ENCODE measurements around the gene ABCD3. TPM values are rescaled to one million over a fixed set of nuclear protein-coding genes. Genes with fewer than 3 reads are reported as not detected.

Gene ABCD3
- total RNA-seq, 4 donors from 2014 or later, result 37.9 to 90.2 (median 51.9) TPM

DNA sequence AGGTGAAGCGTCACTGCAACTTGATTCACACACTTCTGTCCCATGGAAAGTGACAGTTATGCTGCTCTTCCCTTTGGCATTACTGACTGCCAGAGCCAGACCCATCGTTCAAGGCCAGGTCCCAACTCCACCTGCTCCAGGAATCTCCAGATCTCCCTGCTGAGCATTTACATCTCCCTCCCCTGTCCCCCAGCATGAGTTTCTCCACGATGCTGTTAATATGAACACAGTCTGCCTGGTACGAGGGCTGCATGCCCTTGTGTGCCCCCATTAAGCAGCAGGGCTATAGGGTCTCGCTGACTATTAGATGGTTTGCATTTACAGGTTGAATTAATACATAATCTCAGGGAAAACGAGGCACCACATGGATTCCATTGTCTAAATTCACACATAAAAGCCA lies 119.1 kb downstream of the ABCD3 start:
- WGBS, 2 donors, result 52 to 63% methylated on average over 6 of the region's 6 CpGs
- H3K27ac ChIP-seq, result peak overlapping the region in 2 of 4 donors; percentile 61 to 94
- H3K4me3 ChIP-seq, result peak overlapping the region in 2 of 4 donors; percentile 32 to 83

DNA sequence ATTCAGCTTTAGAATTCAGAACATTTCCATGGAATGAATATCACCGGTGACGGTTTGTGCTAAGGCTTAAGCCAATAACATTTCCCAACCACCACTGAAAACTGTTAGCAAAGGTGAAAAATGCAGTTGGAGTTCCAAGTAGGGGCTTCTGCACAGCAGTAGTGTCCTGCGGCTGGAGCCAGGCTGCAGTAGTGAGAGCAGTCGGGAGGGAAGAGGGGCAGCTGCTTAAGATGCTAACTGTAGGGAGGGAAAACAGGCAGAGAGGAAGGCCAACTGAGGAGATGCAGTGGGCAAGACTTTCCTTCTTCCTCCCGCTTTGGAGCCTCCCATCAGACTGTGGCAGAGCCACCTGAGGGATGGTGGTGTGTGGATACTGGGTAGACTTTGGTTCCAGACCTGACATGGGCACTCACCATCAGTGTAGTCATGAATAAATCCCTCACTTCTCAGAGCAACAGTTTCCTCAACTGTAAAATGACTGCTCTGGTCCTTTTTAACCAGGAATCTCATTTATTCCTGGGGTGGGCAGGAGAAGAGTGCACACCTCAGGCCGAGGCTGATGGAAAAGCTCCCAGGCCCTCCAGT lies 120.1 kb downstream of the ABCD3 start:
- 35 to 37% methylated on average over 6 of the region's 6 CpGs for WGBS, 2 donors
- Histone ChIP-seq H3K27ac (peak overlapping the region in 2 of 4 donors; percentile 94 to 95), H3K4me1 (peaks cover 0 to 39% (median 11%) of the 10 kb centered on the region in 4 donors)

More for the DNA sequence above, 119.1 kb downstream of the ABCD3 start:
- TF ChIP-seq, protein P1, sequence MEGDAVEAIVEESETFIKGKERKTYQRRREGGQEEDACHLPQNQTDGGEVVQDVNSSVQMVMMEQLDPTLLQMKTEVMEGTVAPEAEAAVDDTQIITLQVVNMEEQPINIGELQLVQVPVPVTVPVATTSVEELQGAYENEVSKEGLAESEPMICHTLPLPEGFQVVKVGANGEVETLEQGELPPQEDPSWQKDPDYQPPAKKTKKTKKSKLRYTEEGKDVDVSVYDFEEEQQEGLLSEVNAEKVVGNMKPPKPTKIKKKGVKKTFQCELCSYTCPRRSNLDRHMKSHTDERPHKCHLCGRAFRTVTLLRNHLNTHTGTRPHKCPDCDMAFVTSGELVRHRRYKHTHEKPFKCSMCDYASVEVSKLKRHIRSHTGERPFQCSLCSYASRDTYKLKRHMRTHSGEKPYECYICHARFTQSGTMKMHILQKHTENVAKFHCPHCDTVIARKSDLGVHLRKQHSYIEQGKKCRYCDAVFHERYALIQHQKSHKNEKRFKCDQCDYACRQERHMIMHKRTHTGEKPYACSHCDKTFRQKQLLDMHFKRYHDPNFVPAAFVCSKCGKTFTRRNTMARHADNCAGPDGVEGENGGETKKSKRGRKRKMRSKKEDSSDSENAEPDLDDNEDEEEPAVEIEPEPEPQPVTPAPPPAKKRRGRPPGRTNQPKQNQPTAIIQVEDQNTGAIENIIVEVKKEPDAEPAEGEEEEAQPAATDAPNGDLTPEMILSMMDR (IDR thresholded peaks at IDR 0.05), result no peak
- Histone ChIP-seq H3K9me3 (no peaks in the 10 kb centered on the region), H3K4me1 (peaks cover 0 to 29% (median 8%) of the 10 kb centered on the region in 4 donors), H3K27me3 (no peaks in the 10 kb centered on the region), H3K36me3 (peaks cover 0 to 30% (median 0%) of the 10 kb centered on the region in 3 donors)
- no peak for DNase-seq (ENCODE audit: low spot score in 2 of 2)

DNA sequence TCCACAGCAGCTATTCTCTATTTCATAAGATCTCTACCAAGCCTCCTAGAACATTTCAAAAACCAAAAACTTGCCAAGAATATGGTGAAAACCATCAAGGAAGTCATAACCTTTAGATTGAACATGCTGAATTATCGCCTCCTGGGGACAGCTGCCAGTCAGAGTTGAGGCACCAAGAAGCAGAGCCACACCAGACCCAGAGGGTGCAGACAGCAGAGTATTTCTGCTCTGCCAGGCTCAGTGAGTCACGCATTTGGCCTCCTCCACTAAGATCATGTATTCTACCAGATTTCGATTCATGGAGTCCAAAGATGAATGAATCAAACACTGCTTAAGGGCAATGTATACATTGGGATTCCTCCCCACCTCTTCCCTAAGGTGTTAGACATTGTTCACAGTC lies 121.3 kb downstream of the ABCD3 start:
- H3K4me1 ChIP-seq, result peaks cover 0 to 51% (median 22%) of the 10 kb centered on the region in 4 donors
- peak overlapping the region; percentile 32 to 87 (median 74) for H3K4me3 ChIP-seq
- H3K27ac ChIP-seq, result peak overlapping the region in 2 of 4 donors; percentile 94 to 95
- H3K27me3 ChIP-seq, result no peaks in the 10 kb centered on the region
- no peak for DNase-seq (ENCODE audit: low spot score in 2 of 2)
- TF ChIP-seq EP300 (IDR thresholded peaks at IDR 0.05), result no peak
- TF ChIP-seq, protein P1 (IDR thresholded peaks at IDR 0.05), result no peak
- H3K36me3 ChIP-seq, result peaks cover 0 to 14% (median 0%) of the 10 kb centered on the region in 3 donors
- no peaks in the 10 kb centered on the region for H3K9me3 ChIP-seq
- WGBS, 2 donors, result 50 to 51% methylated on average over 3 of the region's 3 CpGs

More for the DNA sequence above, 120.1 kb downstream of the ABCD3 start:
- peak overlapping the region; percentile 32 to 87 (median 74) for H3K4me3 ChIP-seq
- no peak for TF ChIP-seq POLR2A (IDR thresholded peaks at IDR 0.05)
- TF ChIP-seq EP300 (IDR thresholded peaks at IDR 0.05), result peak in 1 of 2 donors; percentile 37
- TF ChIP-seq, protein P1 (IDR thresholded peaks at IDR 0.05), result peak in 1 of 5 experiments; percentile 18
- H3K27me3 ChIP-seq, result no peaks in the 10 kb centered on the region
- H3K36me3 ChIP-seq, result peaks cover 0 to 19% (median 0%) of the 10 kb centered on the region in 3 donors
- DNase-seq (ENCODE audit: low spot score in 2 of 2), result no peak
- no peaks in the 10 kb centered on the region for H3K9me3 ChIP-seq

DNA sequence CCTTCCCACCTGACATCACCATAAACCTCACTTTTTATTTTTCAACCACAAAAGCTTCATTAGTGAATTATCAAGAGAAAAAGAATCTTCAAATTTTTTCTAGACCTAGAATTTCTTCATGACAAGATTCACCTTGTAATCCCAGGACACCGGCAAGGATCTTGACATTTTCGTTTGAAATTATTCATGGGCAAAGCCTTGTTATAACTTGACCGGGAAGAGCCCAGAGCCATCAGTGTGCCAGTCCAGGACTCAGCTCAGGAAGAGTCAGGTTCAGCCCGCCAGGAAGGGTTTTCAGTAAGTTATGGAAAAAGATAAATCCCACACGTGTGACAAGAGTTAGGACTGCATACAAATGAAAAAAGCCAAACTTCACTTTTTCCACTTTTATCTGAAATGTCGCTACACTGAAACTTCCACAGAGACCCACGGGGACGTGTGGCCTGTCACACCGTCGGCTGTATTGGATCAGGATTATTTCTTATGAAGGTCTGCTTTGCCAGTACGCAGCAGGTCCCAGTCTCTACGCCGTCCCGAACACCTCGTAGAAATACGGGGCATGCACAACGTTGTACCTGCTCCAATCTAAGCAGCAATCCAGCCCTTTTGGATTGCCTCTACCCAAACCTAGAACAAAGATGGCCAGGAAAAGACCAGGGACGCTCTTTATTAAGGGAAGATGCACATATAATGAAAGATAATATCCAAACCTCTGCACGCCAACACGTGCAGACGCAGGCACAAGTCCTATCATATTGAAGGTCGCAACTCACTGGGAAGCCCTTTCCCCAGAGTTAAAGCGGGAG lies 122.5 kb downstream of the ABCD3 start:
- Histone ChIP-seq H3K27ac (peak overlapping the region; percentile 84 to 95 (median 90)), H3K4me1 (peaks cover 0 to 60% (median 24%) of the 10 kb centered on the region in 4 donors), H3K27me3 (no peaks in the 10 kb centered on the region), H3K36me3 (peaks cover 0 to 4% (median 0%) of the 10 kb centered on the region in 3 donors), H3K4me3 (peak overlapping the region; percentile 64 to 87 (median 83)), H3K9me3 (no peaks in the 10 kb centered on the region)
- TF ChIP-seq EP300 (IDR thresholded peaks at IDR 0.05) (no peak), POLR2A (IDR thresholded peaks at IDR 0.05) (no peak)
- TF ChIP-seq, protein P1 (IDR thresholded peaks at IDR 0.05), result no peak
- DNase-seq (ENCODE audit: low spot score in 2 of 2), result no peak
- WGBS, 2 donors, result 34 to 37% methylated on average over 23 of the region's 23 CpGs

Data from tibial nerve (tissue), 4 donors.